Gastroesophageal sphincter (tissue), 4 donors: Measurements from ENCODE around the gene CACNA1C. TPM values are rescaled to one million over a fixed set of nuclear protein-coding genes. Genes with fewer than 3 reads are reported as not detected.

Experiments used
- ATAC-seq: fragments of 150-250 bp; one replicate; pipeline ENCODE4 v1.9.1; 2016; ENCODE audit warnings: mild to moderate bottlenecking, moderate library complexity
- H3K27ac ChIP-seq, 4 donors: fragments of 200-600 bp; sonication (generic) in 3 of 4; 1 replicate in 3 of 4; 2 replicates in 1 of 4; pipeline ENCODE4 v1.5.1; 2016 to 2019
- H3K27me3 ChIP-seq: fragments of 200-600 bp; sonication (generic); one replicate; pipeline ENCODE4 v1.5.1; 2019
- H3K36me3 ChIP-seq, 2 donors: fragments of 200-600 bp; sonication (generic); one replicate each; pipeline ENCODE4 v1.5.1; 2019; ENCODE audit warnings: control low read depth in 1 of 2
- H3K4me1 ChIP-seq, 3 donors: fragments of 200-600 bp; sonication (generic); 1 replicate in 2 of 3; 2 replicates in 1 of 3; pipeline ENCODE4 v1.5.1; 2016 to 2019; ENCODE audit warnings: control low read depth in 2 of 3
- H3K4me3 ChIP-seq, 2 donors: fragments of 200-600 bp; sonication (generic); one replicate each; pipeline ENCODE4 v1.5.1; 2019; ENCODE audit warnings: mild to moderate bottlenecking in 1 of 2, moderate library complexity in 1 of 2
- H3K9me3 ChIP-seq, 3 donors: fragments of 200-600 bp; sonication (generic); one replicate each; pipeline ENCODE4 v1.5.1; 2017 to 2019; ENCODE audit warnings: control low read depth in 2 of 3
- CTCF ChIP-seq, 4 experiments: fragments of 200-600 bp in 2 of 4; fragments of 450-650 bp in 2 of 4; sonication (generic) in 1 of 4; IDR thresholded peaks; one replicate each; pipeline ENCODE4 v1.5.1; 2017 to 2019; ENCODE audit warnings: antibody characterized with exemption in 4 of 4, mild to moderate bottlenecking in 2 of 4, moderate library complexity in 2 of 4
- EP300 ChIP-seq: sonication (generic); formaldehyde crosslinking; IDR thresholded peaks from one replicate; pipeline ENCODE4 v1.6.1; 2017; ENCODE audit warnings: antibody characterized with exemption, mild to moderate bottlenecking
- POLR2A ChIP-seq, 2 donors: fragments of 450-650 bp; IDR thresholded peaks; one replicate each; pipeline ENCODE4 v1.6.1; 2017; ENCODE audit warnings: antibody characterized with exemption in 2 of 2, mild to moderate bottlenecking in 2 of 2, moderate library complexity in 1 of 2
- POLR2AphosphoS5 ChIP-seq: sonication (generic); formaldehyde crosslinking; IDR thresholded peaks from one replicate; pipeline ENCODE4 v1.6.1; 2017; ENCODE audit warnings: antibody characterized with exemption
- WGBS, 2 donors: methylation state at CpG; one replicate each; pipeline ENCODE4 v1.1.5; 2018; ENCODE audit warnings: low coverage in 1 of 2; 5-methylcytosine and 5-hydroxymethylcytosine counted together
- total RNA-seq, 4 donors: library from RNA; depleted of rRNA; stranded (reverse); fragments of >200 nt; gene quantifications; one replicate each; pipeline ENCODE4 v1.1.0, GENCODE V29; 2016

Gene CACNA1C
- total RNA-seq, 4 donors from 2014 or later, result 22.9 to 96.2 (median 41.4) TPM

DNA sequence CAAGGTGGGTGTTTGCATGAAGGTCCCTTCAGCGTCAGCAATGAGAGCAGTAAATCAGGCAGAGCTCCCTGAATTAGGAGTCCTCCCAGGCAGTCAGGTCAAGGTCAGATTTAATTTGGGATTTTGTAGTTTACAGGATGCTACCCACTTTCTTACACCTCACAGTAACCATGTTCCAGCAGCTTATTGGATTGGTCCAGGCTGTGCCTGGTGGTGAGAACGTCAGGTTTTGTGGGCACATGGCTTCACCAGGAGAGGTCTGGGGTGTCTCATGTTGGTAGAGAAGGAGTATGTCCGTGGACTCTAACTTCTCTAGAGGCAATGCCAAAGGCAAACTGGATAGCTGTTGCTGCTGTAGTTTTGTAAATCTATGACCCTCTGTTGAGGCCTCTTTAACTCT is 158.3 kb downstream of the CACNA1C start:
- Histone ChIP-seq H3K9me3 (no peaks in the 10 kb centered on the region), H3K27ac (no peak overlapping the region), H3K36me3 (no peaks in the 10 kb centered on the region), H3K4me3 (no peak overlapping the region), H3K4me1 (peaks cover 0 to 41% (median 3%) of the 10 kb centered on the region in 3 donors), H3K27me3 (no peaks in the 10 kb centered on the region)
- TF ChIP-seq POLR2A (IDR thresholded peaks at IDR 0.05) (no peak), EP300 (no peak)
- ATAC-seq, result no peak
- 84% methylated on average over 3 of the region's 3 CpGs; no CpG with 5 or more reads in 1 of the 2 donors for WGBS, 2 donors

- no peak overlapping the region for H3K4me3 ChIP-seq
- no CpG with 5 or more reads among the region's 1 CpG for WGBS, 2 donors
- H3K27ac ChIP-seq, result peak overlapping the region in 3 of 4 donors; percentile 58 to 71 (median 67)
- H3K9me3 ChIP-seq, result no peaks in the 10 kb centered on the region
- H3K4me1 ChIP-seq, result peaks cover 0 to 39% (median 3%) of the 10 kb centered on the region in 3 donors
- no peak for ATAC-seq
- H3K36me3 ChIP-seq, result no peaks in the 10 kb centered on the region
- no peak for TF ChIP-seq CTCF (IDR thresholded peaks at IDR 0.05)
- no peak for TF ChIP-seq POLR2AphosphoS5
- TF ChIP-seq POLR2A (IDR thresholded peaks at IDR 0.05), result no peak
- TF ChIP-seq EP300, result no peak
- no peaks in the 10 kb centered on the region for H3K27me3 ChIP-seq
Measured at GRCh38 chr12:2212537-2212936, 159.8 kb downstream of the CACNA1C start.

DNA sequence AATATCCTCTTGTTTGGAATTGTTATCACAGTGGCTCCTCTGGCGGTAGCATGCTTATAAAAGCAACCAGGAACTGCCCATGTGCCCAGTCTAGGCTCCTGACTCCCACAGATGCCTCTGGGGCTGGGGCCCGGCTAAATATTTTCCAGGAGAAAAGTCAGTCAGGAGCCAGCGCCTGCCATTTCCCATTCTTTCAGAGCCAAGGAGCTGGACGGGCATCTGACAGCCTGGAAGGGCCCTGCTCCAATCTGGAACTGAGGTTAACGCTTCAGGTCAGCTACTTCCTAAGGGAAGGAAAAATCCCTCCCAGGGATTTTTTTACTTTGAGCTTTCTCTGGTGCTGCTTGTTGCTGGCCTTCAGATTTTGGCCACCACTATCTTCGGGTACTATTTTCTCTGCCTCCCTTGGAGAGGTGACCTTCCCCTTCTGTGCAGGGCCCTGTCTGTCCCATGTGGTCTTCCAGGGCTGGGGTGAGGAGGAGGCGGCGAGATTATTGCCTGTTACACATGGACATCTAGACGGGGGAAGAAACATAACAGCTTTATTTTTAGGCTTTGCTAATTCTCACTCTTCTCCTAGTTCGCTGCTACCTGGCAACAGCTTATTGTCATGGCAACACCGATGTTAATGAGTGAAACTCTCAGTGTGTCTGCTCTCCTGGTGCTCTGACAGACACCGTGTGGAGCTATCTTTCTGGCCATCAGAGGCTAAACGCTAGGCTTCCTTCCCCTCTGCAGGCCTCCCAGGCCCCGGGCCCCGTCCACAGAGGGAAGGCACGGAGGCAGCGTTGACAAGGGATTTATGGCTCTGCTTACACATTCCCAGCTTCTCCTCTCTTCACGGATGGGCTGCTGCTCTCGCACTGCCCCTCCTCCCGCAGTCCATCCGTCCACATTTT is 160.4 kb downstream of the CACNA1C start:
- Histone ChIP-seq H3K27ac (peak overlapping the region in 3 of 4 donors; percentile 58 to 71 (median 67)), H3K27me3 (no peaks in the 10 kb centered on the region), H3K36me3 (no peaks in the 10 kb centered on the region), H3K4me1 (peaks cover 0 to 33% (median 3%) of the 10 kb centered on the region in 3 donors), H3K9me3 (no peaks in the 10 kb centered on the region), H3K4me3 (no peak overlapping the region)
- 3 to 48% methylated on average over 7 to 10 of the region's 21 CpGs for WGBS, 2 donors
- ATAC-seq, result peak; percentile 35
- TF ChIP-seq CTCF (IDR thresholded peaks at IDR 0.05) (no peak), EP300 (no peak), POLR2A (IDR thresholded peaks at IDR 0.05) (no peak), POLR2AphosphoS5 (no peak)

GRCh38 chr12:2214411-2214810 is 161.6 kb downstream of the CACNA1C start:
- H3K27ac ChIP-seq, result no peak overlapping the region
- no peak overlapping the region for H3K4me3 ChIP-seq
- TF ChIP-seq CTCF (IDR thresholded peaks at IDR 0.05) (no peak), POLR2AphosphoS5 (no peak), EP300 (no peak), POLR2A (IDR thresholded peaks at IDR 0.05) (no peak)
- H3K9me3 ChIP-seq, result no peaks in the 10 kb centered on the region
- no peaks in the 10 kb centered on the region for H3K36me3 ChIP-seq
- peak; percentile 23 for ATAC-seq
- no peaks in the 10 kb centered on the region for H3K27me3 ChIP-seq
- H3K4me1 ChIP-seq, result peaks cover 0 to 26% (median 3%) of the 10 kb centered on the region in 3 donors
- WGBS, 2 donors, result 63 to 64% methylated on average over 3 to 7 of the region's 8 CpGs

DNA sequence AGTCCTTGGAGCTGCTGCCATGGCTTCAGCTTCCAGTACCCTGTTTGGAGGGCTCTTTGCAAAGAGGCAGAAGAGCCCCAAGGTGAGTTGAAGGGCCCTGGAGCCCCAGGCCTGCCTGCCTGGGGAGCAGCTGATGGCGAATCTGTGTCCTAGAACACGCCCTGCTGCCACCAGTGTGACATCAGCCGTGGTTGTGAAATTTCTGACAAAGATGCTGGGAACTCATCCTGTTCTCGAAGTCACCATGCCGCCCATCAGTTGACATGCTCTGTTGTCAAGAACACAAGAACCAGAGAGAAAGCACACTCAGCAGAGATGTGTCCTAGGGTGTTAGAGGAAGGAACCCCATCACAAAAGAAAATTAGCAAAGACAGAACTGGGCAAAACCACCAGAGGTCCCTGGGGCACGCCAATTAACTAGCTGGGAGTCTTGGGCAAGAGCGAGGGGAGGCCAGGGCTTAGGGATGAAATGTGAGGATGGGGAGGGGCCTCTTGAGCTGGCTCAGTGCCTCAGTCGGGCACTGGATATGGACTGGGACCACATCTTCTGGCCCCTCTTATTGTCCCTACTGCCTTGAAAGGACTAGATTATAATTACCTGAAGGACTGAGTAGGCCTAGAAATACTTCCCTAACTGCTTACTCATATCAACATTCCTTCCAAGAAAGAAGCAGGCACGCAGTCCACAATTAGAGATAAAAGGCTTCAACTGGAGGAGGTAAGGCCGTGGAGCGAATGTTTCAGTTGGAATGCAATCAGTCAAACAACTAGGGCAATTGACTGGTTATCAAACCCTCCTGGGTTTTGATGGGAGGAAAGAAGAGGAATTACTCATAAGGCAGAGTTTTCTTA is 163.1 kb downstream of the CACNA1C start:
- no peaks in the 10 kb centered on the region for H3K36me3 ChIP-seq
- H3K27ac ChIP-seq, result peak overlapping the region in 2 of 4 donors; percentile 4 to 9
- 68 to 80% methylated on average over 3 to 6 of the region's 11 CpGs for WGBS, 2 donors
- TF ChIP-seq EP300 (no peak), POLR2A (IDR thresholded peaks at IDR 0.05) (no peak), CTCF (IDR thresholded peaks at IDR 0.05) (no peak), POLR2AphosphoS5 (no peak)
- no peak for ATAC-seq
- no peaks in the 10 kb centered on the region for H3K27me3 ChIP-seq
- H3K4me3 ChIP-seq, result no peak overlapping the region
- H3K9me3 ChIP-seq, result no peaks in the 10 kb centered on the region
- H3K4me1 ChIP-seq, result peaks cover 0 to 31% (median 3%) of the 10 kb centered on the region in 3 donors
